ENCODE results near the gene STARD3.

The STARD3 gene

GRCh38 chr17:39653316-39653661, 16.3 kb downstream of the STARD3 start:
- no peak overlapping the region for H3K4me3 ChIP-seq
- no peak for DNase-seq (ENCODE audit: low read depth, low spot score)
- TF ChIP-seq FOXP2 (optimal IDR thresholded peaks at IDR 0.05; ENCODE audit: control extremely low read depth, extremely low read length, insufficient read depth) (no peak), POLR2AphosphoS5 (IDR thresholded peaks at IDR 0.05; ENCODE audit: borderline replicate concordance, low read depth, low read length) (no peak), EZH2 (IDR thresholded peaks at IDR 0.05) (no peak)
- H3K9me3 ChIP-seq (ENCODE audit: low read depth, low read length), result no peaks in the 10 kb centered on the region
- H3K27ac ChIP-seq, result peak overlapping the region; percentile 57; the same call in 1 of the 2 replicates
- H3K36me3 ChIP-seq (ENCODE audit: insufficient read depth, low read length), result no peaks in the 10 kb centered on the region
- no peak overlapping the region for H3K9ac ChIP-seq (ENCODE audit: insufficient read length)

GRCh38 chr17:39653662-39654331, 16.9 kb downstream of the STARD3 start:
- TF ChIP-seq EZH2 (IDR thresholded peaks at IDR 0.05), result no peak
- no peak for TF ChIP-seq FOXP2 (optimal IDR thresholded peaks at IDR 0.05; ENCODE audit: control extremely low read depth, extremely low read length, insufficient read depth)
- no peak for TF ChIP-seq POLR2AphosphoS5 (IDR thresholded peaks at IDR 0.05; ENCODE audit: borderline replicate concordance, low read depth, low read length)

DNA sequence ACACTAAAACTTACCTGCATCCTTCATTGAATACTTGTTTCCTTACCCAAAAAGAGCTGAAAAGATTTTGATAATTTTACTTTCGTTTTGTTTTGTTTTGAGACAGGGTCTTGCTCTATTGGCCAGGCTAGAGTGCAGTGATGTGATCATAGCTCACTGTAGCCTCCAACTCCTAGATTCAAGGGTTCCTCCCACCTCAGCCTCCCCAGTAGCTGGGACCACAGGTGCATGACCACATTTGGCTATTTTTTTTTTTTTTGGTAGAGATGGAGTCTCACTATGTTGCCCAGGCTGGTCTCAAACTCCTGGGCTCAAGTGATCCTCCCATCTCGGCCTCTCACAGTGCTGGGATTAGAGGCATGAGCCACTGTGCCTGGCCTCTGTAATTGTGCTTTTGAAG, 18.2 kb downstream of the STARD3 start:
- no peak for DNase-seq (ENCODE audit: low read depth, low spot score)

More at GRCh38 chr17:39653662-39654331, 16.9 kb downstream of the STARD3 start:
- no peaks in the 10 kb centered on the region for H3K9me3 ChIP-seq (ENCODE audit: low read depth, low read length)
- no peaks in the 10 kb centered on the region for H3K36me3 ChIP-seq (ENCODE audit: insufficient read depth, low read length)
- H3K27ac ChIP-seq, result no peak overlapping the region
- DNase-seq (ENCODE audit: low read depth, low spot score), result no peak
- H3K4me3 ChIP-seq, result no peak overlapping the region
- no peak overlapping the region for H3K9ac ChIP-seq (ENCODE audit: insufficient read length)

GRCh38 chr17:39658346-39658745, 21.4 kb downstream of the STARD3 start:
- Histone ChIP-seq H3K36me3 (ENCODE audit: insufficient read depth, low read length) (no peaks in the 10 kb centered on the region; the same call in 1 of the 2 replicates), H3K9me3 (ENCODE audit: low read depth, low read length) (no peaks in the 10 kb centered on the region), H3K4me3 (no peak overlapping the region), H3K9ac (ENCODE audit: insufficient read length) (no peak overlapping the region), H3K27ac (no peak overlapping the region)
- no peak for DNase-seq (ENCODE audit: low read depth, low spot score)
- TF ChIP-seq POLR2AphosphoS5 (IDR thresholded peaks at IDR 0.05; ENCODE audit: borderline replicate concordance, low read depth, low read length) (no peak), FOXP2 (optimal IDR thresholded peaks at IDR 0.05; ENCODE audit: control extremely low read depth, extremely low read length, insufficient read depth) (no peak), EZH2 (IDR thresholded peaks at IDR 0.05) (no peak)

More for the DNA sequence above, 18.2 kb downstream of the STARD3 start:
- Histone ChIP-seq H3K36me3 (ENCODE audit: insufficient read depth, low read length) (no peaks in the 10 kb centered on the region), H3K27ac (no peak overlapping the region), H3K4me3 (no peak overlapping the region), H3K9me3 (ENCODE audit: low read depth, low read length) (no peaks in the 10 kb centered on the region), H3K9ac (ENCODE audit: insufficient read length) (no peak overlapping the region)
- no peak for TF ChIP-seq POLR2AphosphoS5 (IDR thresholded peaks at IDR 0.05; ENCODE audit: borderline replicate concordance, low read depth, low read length)
- no peak for TF ChIP-seq EZH2 (IDR thresholded peaks at IDR 0.05)
- TF ChIP-seq FOXP2 (optimal IDR thresholded peaks at IDR 0.05; ENCODE audit: control extremely low read depth, extremely low read length, insufficient read depth), result no peak

GRCh38 chr17:39658760-39659159, 21.8 kb downstream of the STARD3 start:
- Histone ChIP-seq H3K27ac (no peak overlapping the region), H3K9ac (ENCODE audit: insufficient read length) (no peak overlapping the region), H3K9me3 (ENCODE audit: low read depth, low read length) (no peaks in the 10 kb centered on the region), H3K4me3 (no peak overlapping the region), H3K36me3 (ENCODE audit: insufficient read depth, low read length) (no peaks in the 10 kb centered on the region; the same call in 1 of the 2 replicates)
- TF ChIP-seq FOXP2 (optimal IDR thresholded peaks at IDR 0.05; ENCODE audit: control extremely low read depth, extremely low read length, insufficient read depth), result no peak
- no peak for TF ChIP-seq EZH2 (IDR thresholded peaks at IDR 0.05)
- TF ChIP-seq POLR2AphosphoS5 (IDR thresholded peaks at IDR 0.05; ENCODE audit: borderline replicate concordance, low read depth, low read length), result no peak
- DNase-seq (ENCODE audit: low read depth, low spot score), result no peak

- Histone ChIP-seq H3K9ac (ENCODE audit: insufficient read length) (no peak overlapping the region), H3K9me3 (ENCODE audit: low read depth, low read length) (no peaks in the 10 kb centered on the region), H3K36me3 (ENCODE audit: insufficient read depth, low read length) (no peaks in the 10 kb centered on the region; the same call in 1 of the 2 replicates), H3K27ac (no peak overlapping the region), H3K4me3 (no peak overlapping the region)
- DNase-seq (ENCODE audit: low read depth, low spot score), result no peak
- TF ChIP-seq POLR2AphosphoS5 (IDR thresholded peaks at IDR 0.05; ENCODE audit: borderline replicate concordance, low read depth, low read length) (no peak), FOXP2 (optimal IDR thresholded peaks at IDR 0.05; ENCODE audit: control extremely low read depth, extremely low read length, insufficient read depth) (no peak), EZH2 (IDR thresholded peaks at IDR 0.05) (no peak)
These were observed 22.5 kb downstream of the STARD3 start for GRCh38 chr17:39659279-39660010.

GRCh38 chr17:39660011-39660360, 23.0 kb downstream of the STARD3 start:
- H3K36me3 ChIP-seq (ENCODE audit: insufficient read depth, low read length), result no peaks in the 10 kb centered on the region; the same call in 1 of the 2 replicates
- H3K4me3 ChIP-seq, result no peak overlapping the region
- TF ChIP-seq POLR2AphosphoS5 (IDR thresholded peaks at IDR 0.05; ENCODE audit: borderline replicate concordance, low read depth, low read length) (no peak), EZH2 (IDR thresholded peaks at IDR 0.05) (no peak), FOXP2 (optimal IDR thresholded peaks at IDR 0.05; ENCODE audit: control extremely low read depth, extremely low read length, insufficient read depth) (no peak)
- no peak overlapping the region for H3K27ac ChIP-seq
- DNase-seq (ENCODE audit: low read depth, low spot score), result no peak
- no peaks in the 10 kb centered on the region for H3K9me3 ChIP-seq (ENCODE audit: low read depth, low read length)
- no peak overlapping the region for H3K9ac ChIP-seq (ENCODE audit: insufficient read length)
